Astrocyte (in vitro differentiated cells and primary cell): ENCODE measurements around the gene PKD1.

ENCODE experiments used
- CTCF ChIP-seq: IDR thresholded peaks from 2 replicates; pipeline ENCODE4 v1.5.1; 2011; ENCODE audit warnings: low read depth, mild to moderate bottlenecking, inconsistent platforms, low read length, moderate library complexity; ENCODE audit not compliant: insufficient read depth
- EZH2 ChIP-seq: IDR thresholded peaks from 2 replicates; pipeline ENCODE4 v1.6.1; 2012; ENCODE audit warnings: mild to moderate bottlenecking, low read length, inconsistent platforms; ENCODE audit not compliant: insufficient read depth

GRCh38 chr16:2084895-2085625 lies 50.6 kb downstream of the PKD1 start:
- TF ChIP-seq CTCF: no peak
- no peak for TF ChIP-seq EZH2
